ENCODE results near the gene WWTR1.
A peak's percentile ranks its signal among the peaks of the same experiment; 100 is the strongest.

GRCh38 chr3:149542375-149543312 lies 115.2 kb downstream of the WWTR1 start:
- peak; percentile 66 for TF ChIP-seq FOS (IDR thresholded peaks at IDR 0.05; ENCODE audit: borderline replicate concordance, insufficient read depth, low read length)
- TF ChIP-seq, protein P1, sequence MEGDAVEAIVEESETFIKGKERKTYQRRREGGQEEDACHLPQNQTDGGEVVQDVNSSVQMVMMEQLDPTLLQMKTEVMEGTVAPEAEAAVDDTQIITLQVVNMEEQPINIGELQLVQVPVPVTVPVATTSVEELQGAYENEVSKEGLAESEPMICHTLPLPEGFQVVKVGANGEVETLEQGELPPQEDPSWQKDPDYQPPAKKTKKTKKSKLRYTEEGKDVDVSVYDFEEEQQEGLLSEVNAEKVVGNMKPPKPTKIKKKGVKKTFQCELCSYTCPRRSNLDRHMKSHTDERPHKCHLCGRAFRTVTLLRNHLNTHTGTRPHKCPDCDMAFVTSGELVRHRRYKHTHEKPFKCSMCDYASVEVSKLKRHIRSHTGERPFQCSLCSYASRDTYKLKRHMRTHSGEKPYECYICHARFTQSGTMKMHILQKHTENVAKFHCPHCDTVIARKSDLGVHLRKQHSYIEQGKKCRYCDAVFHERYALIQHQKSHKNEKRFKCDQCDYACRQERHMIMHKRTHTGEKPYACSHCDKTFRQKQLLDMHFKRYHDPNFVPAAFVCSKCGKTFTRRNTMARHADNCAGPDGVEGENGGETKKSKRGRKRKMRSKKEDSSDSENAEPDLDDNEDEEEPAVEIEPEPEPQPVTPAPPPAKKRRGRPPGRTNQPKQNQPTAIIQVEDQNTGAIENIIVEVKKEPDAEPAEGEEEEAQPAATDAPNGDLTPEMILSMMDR (IDR thresholded peaks at IDR 0.05; ENCODE audit: extremely low read depth in 1 of 2, insufficient read depth in 1 of 2, low read depth in 1 of 2, low read length in 2 of 2), result no peak
